22Rv1 (cell line): ENCODE measurements around the gene RAB11A.

Experiments used
- ZFX ChIP-seq: fragments of 450-650 bp; IDR thresholded peaks from 2 replicates; pipeline ENCODE4 v1.6.1; 2017; ENCODE audit warnings: antibody characterized with exemption, borderline replicate concordance
- TF ChIP-seq, protein P1 (sequence below): fragments of 450-650 bp; IDR thresholded peaks from 2 replicates; pipeline ENCODE4 v1.5.1; 2017; ENCODE audit warnings: mild to moderate bottlenecking

DNA sequence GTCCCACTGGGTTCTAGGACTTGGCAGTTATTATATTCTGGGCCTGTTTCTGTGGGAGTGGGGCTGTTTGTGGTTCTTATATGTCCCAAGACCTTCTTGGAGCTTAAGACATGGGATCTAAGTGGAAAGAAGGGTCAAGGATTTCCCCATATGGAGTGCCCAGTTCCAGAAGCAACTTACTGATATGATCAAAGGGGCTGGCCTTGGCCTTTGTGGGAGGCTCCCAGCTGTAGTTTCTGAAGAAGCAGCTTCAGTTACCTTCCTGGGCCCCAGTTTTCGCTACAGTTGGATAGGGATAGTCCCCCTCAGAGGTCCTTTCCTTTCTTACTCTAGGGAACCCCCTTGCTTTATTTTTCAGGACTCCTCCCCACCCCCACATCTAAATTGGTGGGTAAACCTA, 56.0 kb downstream of the RAB11A start:
- TF ChIP-seq, protein P1, sequence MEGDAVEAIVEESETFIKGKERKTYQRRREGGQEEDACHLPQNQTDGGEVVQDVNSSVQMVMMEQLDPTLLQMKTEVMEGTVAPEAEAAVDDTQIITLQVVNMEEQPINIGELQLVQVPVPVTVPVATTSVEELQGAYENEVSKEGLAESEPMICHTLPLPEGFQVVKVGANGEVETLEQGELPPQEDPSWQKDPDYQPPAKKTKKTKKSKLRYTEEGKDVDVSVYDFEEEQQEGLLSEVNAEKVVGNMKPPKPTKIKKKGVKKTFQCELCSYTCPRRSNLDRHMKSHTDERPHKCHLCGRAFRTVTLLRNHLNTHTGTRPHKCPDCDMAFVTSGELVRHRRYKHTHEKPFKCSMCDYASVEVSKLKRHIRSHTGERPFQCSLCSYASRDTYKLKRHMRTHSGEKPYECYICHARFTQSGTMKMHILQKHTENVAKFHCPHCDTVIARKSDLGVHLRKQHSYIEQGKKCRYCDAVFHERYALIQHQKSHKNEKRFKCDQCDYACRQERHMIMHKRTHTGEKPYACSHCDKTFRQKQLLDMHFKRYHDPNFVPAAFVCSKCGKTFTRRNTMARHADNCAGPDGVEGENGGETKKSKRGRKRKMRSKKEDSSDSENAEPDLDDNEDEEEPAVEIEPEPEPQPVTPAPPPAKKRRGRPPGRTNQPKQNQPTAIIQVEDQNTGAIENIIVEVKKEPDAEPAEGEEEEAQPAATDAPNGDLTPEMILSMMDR, result no peak
- no peak for TF ChIP-seq ZFX
